ENCODE data around the gene GRK2.

The GRK2 gene

GRCh38 chr11:67264877-67265632 is 1.2 kb upstream of the GRK2 start:
- no peak overlapping the region for H3K4me3 ChIP-seq (ENCODE audit: low read length)
- H3K9me3 ChIP-seq (ENCODE audit: insufficient read depth, low read length), result no peaks in the 10 kb centered on the region
- no peak overlapping the region for H3K4me2 ChIP-seq (ENCODE audit: low read length)
- H2AFZ ChIP-seq (ENCODE audit: low read depth, low read length), result no peak overlapping the region
- H4K20me1 ChIP-seq (ENCODE audit: insufficient read depth, low read length), result peaks cover 17% of the 10 kb centered on the region
- H3K9ac ChIP-seq (ENCODE audit: low read length), result no peak overlapping the region
- no peak overlapping the region for H3K27ac ChIP-seq (ENCODE audit: low read length)
- H3K36me3 ChIP-seq (replicated peaks; ENCODE audit: low read depth, low read length), result peaks cover 26% of the 10 kb centered on the region
- peaks cover 44% of the 10 kb centered on the region for H3K4me1 ChIP-seq (ENCODE audit: low read length)
- peaks cover 36% of the 10 kb centered on the region for H3K79me2 ChIP-seq (ENCODE audit: low read length)
- no peak for TF ChIP-seq EZH2phosphoT487 (IDR thresholded peaks at IDR 0.05; ENCODE audit: low read depth)
- TF ChIP-seq, protein P1, sequence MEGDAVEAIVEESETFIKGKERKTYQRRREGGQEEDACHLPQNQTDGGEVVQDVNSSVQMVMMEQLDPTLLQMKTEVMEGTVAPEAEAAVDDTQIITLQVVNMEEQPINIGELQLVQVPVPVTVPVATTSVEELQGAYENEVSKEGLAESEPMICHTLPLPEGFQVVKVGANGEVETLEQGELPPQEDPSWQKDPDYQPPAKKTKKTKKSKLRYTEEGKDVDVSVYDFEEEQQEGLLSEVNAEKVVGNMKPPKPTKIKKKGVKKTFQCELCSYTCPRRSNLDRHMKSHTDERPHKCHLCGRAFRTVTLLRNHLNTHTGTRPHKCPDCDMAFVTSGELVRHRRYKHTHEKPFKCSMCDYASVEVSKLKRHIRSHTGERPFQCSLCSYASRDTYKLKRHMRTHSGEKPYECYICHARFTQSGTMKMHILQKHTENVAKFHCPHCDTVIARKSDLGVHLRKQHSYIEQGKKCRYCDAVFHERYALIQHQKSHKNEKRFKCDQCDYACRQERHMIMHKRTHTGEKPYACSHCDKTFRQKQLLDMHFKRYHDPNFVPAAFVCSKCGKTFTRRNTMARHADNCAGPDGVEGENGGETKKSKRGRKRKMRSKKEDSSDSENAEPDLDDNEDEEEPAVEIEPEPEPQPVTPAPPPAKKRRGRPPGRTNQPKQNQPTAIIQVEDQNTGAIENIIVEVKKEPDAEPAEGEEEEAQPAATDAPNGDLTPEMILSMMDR (IDR thresholded peaks at IDR 0.05; ENCODE audit: low read depth, low read length), result no peak
- no peaks in the 10 kb centered on the region for H3K27me3 ChIP-seq (ENCODE audit: low read depth, low read length)

DNA sequence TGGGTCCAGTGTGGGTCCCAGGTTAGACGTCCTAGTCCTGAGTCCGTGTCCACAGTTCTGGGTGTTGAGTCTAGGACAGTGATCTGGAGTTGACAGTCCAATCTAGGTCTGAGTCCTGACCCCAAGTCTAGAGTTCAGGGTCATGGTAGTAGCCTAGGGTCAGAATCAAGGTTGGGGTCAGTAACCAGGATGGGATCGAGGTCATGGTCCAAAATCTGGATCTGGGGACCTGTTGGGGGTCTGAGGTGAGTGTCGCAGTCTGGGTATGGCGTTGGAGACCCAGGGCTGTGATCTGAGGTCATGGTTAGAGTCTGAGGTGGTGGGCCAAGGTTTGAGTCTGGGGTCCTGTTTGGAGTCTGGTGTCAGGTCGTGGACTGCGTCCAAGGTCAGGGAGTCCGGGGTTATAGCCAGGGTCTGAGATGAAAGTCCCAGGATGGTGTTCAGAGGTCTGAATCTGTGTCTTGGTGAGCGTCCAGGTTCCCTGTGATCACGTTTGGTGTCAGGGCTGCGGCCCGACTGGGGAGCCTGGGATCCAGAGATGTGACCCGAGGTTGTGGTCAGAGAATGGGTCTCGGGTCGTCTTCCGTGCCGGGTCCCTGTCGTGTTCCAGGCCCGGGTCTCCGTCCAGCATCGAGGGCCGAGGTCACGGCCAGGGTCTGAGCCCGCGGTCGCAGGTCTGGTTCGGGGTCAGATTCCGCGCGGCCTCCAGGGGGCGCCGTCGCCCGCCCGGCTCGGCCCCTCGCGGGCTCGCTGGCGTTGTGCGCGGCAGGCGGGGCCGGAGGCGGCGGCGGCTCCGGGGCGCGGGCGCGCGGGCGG is 432 bp upstream of the GRK2 start:
- Histone ChIP-seq H3K27ac (ENCODE audit: low read length) (no peak overlapping the region), H3K4me2 (ENCODE audit: low read length) (peak overlapping the region; percentile 62), H3K9ac (ENCODE audit: low read length) (peak overlapping the region; percentile 50), H3K4me3 (ENCODE audit: low read length) (peak overlapping the region; percentile 67), H2AFZ (ENCODE audit: low read depth, low read length) (peak overlapping the region; percentile 32), H4K20me1 (ENCODE audit: insufficient read depth, low read length) (peaks cover 25% of the 10 kb centered on the region), H3K36me3 (replicated peaks; ENCODE audit: low read depth, low read length) (peaks cover 30% of the 10 kb centered on the region), H3K79me2 (ENCODE audit: low read length) (peaks cover 44% of the 10 kb centered on the region), H3K27me3 (ENCODE audit: low read depth, low read length) (no peaks in the 10 kb centered on the region), H3K4me1 (ENCODE audit: low read length) (peaks cover 52% of the 10 kb centered on the region), H3K9me3 (ENCODE audit: insufficient read depth, low read length) (no peaks in the 10 kb centered on the region)
- TF ChIP-seq, protein P1 (IDR thresholded peaks at IDR 0.05; ENCODE audit: low read depth, low read length), result peak; percentile 69
- no peak for TF ChIP-seq EZH2phosphoT487 (IDR thresholded peaks at IDR 0.05; ENCODE audit: low read depth)

DNA sequence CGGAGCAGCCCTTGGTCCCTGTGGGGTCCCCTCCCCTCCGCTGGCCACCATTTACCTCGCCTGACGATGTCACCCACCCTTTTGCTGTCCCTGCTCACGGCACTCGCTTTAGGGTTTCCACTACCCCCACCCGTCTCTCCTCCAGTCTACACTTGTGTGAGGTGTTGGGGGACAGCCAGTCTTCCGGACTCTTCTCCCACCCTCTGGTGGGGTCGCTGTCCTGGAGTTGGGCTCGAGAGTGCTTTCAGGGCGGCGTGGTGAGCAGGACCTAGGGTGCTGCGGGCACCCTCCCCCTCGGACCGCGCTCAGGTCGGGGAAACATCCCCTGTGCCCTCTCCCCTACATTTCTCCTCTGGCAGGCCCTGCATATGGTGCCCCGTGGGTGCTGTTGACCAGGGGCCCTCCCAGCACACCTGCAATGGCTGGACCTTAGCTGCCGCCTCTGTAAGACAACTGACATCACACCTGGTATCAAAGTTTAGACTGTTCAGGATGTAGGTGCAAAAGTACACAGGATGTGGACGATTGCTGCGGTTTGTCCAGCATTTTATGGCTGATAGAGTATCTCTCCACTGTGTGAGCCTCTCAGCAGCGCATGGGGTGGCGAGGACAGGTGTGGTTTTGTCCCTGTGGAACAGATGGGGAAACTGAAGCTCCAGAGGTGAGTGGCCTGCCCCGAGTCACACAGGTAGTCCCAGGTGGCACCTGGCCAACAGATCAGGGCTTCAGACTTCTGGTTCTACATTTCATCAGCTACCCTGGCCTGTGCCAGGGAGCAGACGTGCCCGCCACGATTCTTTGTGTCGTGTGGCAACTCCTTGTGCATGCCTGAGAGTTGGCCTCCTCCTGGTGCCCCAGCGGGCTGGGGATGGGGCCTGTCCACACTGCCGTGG is 1.2 kb downstream of the GRK2 start:
- peak overlapping the region; percentile 97 for H3K27ac ChIP-seq (ENCODE audit: low read length)
- peak overlapping the region; percentile 87 for H3K9ac ChIP-seq (ENCODE audit: low read length)
- H3K4me2 ChIP-seq (ENCODE audit: low read length), result peak overlapping the region; percentile 98
- peaks cover 41% of the 10 kb centered on the region for H4K20me1 ChIP-seq (ENCODE audit: insufficient read depth, low read length)
- peaks cover 41% of the 10 kb centered on the region for H3K36me3 ChIP-seq (replicated peaks; ENCODE audit: low read depth, low read length)
- no peak for TF ChIP-seq EZH2phosphoT487 (IDR thresholded peaks at IDR 0.05; ENCODE audit: low read depth)
- TF ChIP-seq, protein P1 (IDR thresholded peaks at IDR 0.05; ENCODE audit: low read depth, low read length), result peak; percentile 24; the same call in 1 of the 2 replicates
- H2AFZ ChIP-seq (ENCODE audit: low read depth, low read length), result no peak overlapping the region
- H3K4me3 ChIP-seq (ENCODE audit: low read length), result peak overlapping the region; percentile 79
- peaks cover 60% of the 10 kb centered on the region for H3K79me2 ChIP-seq (ENCODE audit: low read length)
- H3K9me3 ChIP-seq (ENCODE audit: insufficient read depth, low read length), result no peaks in the 10 kb centered on the region
- peaks cover 62% of the 10 kb centered on the region for H3K4me1 ChIP-seq (ENCODE audit: low read length)
- H3K27me3 ChIP-seq (ENCODE audit: low read depth, low read length), result no peaks in the 10 kb centered on the region
